Naive B cell (primary cell): ENCODE measurements around the gene C19orf25. TPM values are rescaled to one million over a fixed set of nuclear protein-coding genes. Genes with fewer than 3 reads are reported as not detected.
A peak's percentile ranks its signal among the peaks of the same experiment; 100 is the strongest.
"Not testable (repeated sequence)": the region's sequence is repeated elsewhere in the genome, so short reads cannot be mapped to it uniquely, and the experiment has no call there.

Experiments used
- ATAC-seq, 2 donors: fragments of 150-1000 bp; cut with Tn5 transposase; 2 replicates each; pipeline ENCODE4 v1.10.0; 2021; ENCODE audit warnings: low read depth in 2 of 2, mild to moderate bottlenecking in 2 of 2, moderate library complexity in 2 of 2
- DNase-seq: peaks from one replicate; pipeline ENCODE4 v3.0.0; 2022
- H3K27ac Mint-ChIP-seq, 6 donors: one replicate each; pipeline ENCODE4 v1.8.0; 2020 to 2022; ENCODE audit warnings: mild to moderate bottlenecking in 6 of 6, mixed read lengths in 6 of 6, moderate library complexity in 5 of 6, inconsistent platforms in 2 of 6
- H3K27me3 Mint-ChIP-seq, 3 donors: one replicate each; pipeline ENCODE4 v1.8.0; 2021 to 2022; ENCODE audit warnings: mixed read lengths in 3 of 3, mild to moderate bottlenecking in 1 of 3
- H3K36me3 Mint-ChIP-seq, 2 donors: one replicate each; pipeline ENCODE4 v1.8.0; 2020 to 2022; ENCODE audit warnings: mixed read lengths in 2 of 2, inconsistent platforms in 1 of 2, mild to moderate bottlenecking in 1 of 2
- H3K4me1 Mint-ChIP-seq, 3 donors: one replicate each; pipeline ENCODE4 v1.8.0; 2020 to 2022; ENCODE audit warnings: mixed read lengths in 3 of 3, inconsistent platforms in 1 of 3, mild to moderate bottlenecking in 1 of 3, moderate library complexity in 1 of 3
- H3K4me3 Mint-ChIP-seq, 8 donors: one replicate each; pipeline ENCODE4 v1.8.0; 2020 to 2022; ENCODE audit warnings: mild to moderate bottlenecking in 8 of 8, mixed read lengths in 8 of 8, moderate library complexity in 8 of 8, inconsistent platforms in 2 of 8
- H3K9me3 Mint-ChIP-seq, 7 donors: one replicate each; pipeline ENCODE4 v1.8.0; 2020 to 2022; ENCODE audit warnings: mixed read lengths in 7 of 7, mild to moderate bottlenecking in 5 of 7, inconsistent platforms in 2 of 7, moderate library complexity in 1 of 7
- polyA plus RNA-seq, 6 donors: library from polyadenylated mRNA; unstranded; fragments of 300-500 nt; fragmentation: Illumina TruSeq; gene quantifications; one replicate each; pipeline ENCODE4 v1.2.3, GENCODE V29; 2021; ENCODE audit warnings: low read depth in 6 of 6

The C19orf25 gene
- polyA plus RNA-seq, 6 donors from 2014 or later: 39.0 to 78.2 (median 46.9) TPM

DNA sequence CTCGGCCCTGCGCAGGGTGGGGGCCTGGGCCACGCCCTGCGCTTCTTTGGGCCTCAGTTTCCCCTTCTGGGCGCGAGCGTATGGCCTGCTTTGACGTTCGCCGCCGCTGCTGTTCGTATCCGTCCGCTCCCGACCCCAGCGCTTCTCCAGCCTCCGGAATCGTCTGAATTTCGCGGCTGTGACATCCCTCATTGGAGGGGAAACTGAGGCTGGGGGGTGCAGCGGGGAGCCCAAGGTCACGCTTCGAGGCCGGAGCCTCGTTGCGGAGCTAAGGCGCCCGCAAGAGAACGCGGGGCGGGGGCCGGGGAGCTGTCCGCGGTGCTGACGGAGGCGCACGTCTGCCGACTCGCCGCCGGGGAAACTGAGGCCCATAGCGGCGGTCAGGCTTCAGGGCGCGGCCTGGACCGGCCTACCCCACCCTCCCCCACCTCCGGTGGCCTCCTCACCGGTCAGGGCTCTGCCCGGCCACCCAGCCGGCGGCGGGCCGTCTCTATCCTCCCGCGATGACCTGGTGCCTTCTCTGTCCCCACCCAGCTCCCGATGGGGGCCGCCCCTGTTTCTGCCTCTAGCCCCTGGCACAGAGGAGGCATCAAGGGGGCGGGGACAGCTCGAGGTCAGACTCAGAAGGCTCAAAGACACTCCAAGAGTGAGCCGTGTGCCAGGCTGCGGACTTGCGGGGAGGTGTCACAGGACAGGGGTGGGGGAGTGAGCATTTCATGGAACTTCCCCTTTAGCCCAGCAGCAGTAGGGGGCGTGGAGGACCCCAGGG lies 32.1 kb downstream of the C19orf25 start:
- Mint-ChIP-seq H3K4me3 (peak overlapping the region; percentile 35 to 72 (median 56)), H3K9me3 (peaks cover 0 to 2% (median 0%) of the 10 kb centered on the region in 7 donors), H3K36me3 (peaks cover 0 to 15% of the 10 kb centered on the region in 2 donors), H3K4me1 (peaks cover 19 to 31% (median 27%) of the 10 kb centered on the region in 3 donors), H3K27me3 (peaks cover 15 to 50% (median 43%) of the 10 kb centered on the region in 3 donors), H3K27ac (peak overlapping the region in 2 of 6 donors; percentile 20 to 81)
- ATAC-seq (no peak), DNase-seq (no peak)

- Mint-ChIP-seq H3K4me3 (peak overlapping the region in 1 of 8 donors; percentile 73), H3K27me3 (peaks cover 15 to 42% (median 35%) of the 10 kb centered on the region in 3 donors), H3K36me3 (peaks cover 0 to 15% of the 10 kb centered on the region in 2 donors), H3K27ac (no peak overlapping the region), H3K4me1 (peaks cover 19 to 31% (median 30%) of the 10 kb centered on the region in 3 donors), H3K9me3 (peaks cover 0 to 2% (median 0%) of the 10 kb centered on the region in 7 donors)
- DNase-seq (no peak), ATAC-seq (no peak)
Observed at GRCh38 chr19:1445932-1446712, 32.9 kb downstream of the C19orf25 start.

GRCh38 chr19:1445185-1445931 lies 33.7 kb downstream of the C19orf25 start:
- peak; percentile 74 for DNase-seq
- Mint-ChIP-seq H3K36me3 (peaks cover 0 to 7% of the 10 kb centered on the region in 2 donors), H3K4me3 (peak overlapping the region; percentile 65 to 88 (median 78)), H3K9me3 (no peaks in the 10 kb centered on the region), H3K27me3 (peaks cover 7 to 34% (median 27%) of the 10 kb centered on the region in 3 donors), H3K27ac (peak overlapping the region in 1 of 6 donors; percentile 56), H3K4me1 (peaks cover 15 to 31% (median 30%) of the 10 kb centered on the region in 3 donors)
- peak; percentile 84 to 87 for ATAC-seq

- ATAC-seq (no peak), DNase-seq (no peak)
- Mint-ChIP-seq H3K27me3 (peaks cover 0 to 7% (median 0%) of the 10 kb centered on the region in 3 donors), H3K4me3 (peak overlapping the region in 5 of 8 donors; percentile 61 to 84 (median 79)), H3K9me3 (no peaks in the 10 kb centered on the region), H3K36me3 (no peaks in the 10 kb centered on the region), H3K4me1 (peaks cover 12 to 38% (median 32%) of the 10 kb centered on the region in 3 donors), H3K27ac (peak overlapping the region in 2 of 6 donors; percentile 34 to 59)
Observed at GRCh38 chr19:1441677-1442438, 37.2 kb downstream of the C19orf25 start.

DNA sequence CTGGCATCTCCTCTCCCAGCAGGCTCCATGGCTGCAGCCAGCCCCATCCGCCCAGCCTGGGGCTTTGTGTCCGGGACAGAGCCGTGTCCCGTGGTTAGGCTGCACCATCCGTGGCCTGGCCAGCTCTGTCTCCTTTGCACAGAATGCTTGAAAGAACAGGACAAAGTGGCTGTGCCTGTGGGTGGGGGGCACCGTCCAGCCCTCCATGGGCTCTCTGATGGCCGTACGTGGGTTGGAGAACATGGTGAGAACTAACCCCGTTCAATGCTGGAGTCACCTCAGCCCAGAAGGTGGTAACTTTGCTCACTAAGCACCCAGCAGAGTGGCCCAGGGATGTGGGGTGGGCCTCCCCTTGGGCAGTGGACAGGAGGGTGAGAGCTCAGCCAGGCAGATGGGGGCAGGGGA lies 38.0 kb downstream of the C19orf25 start:
- H3K27me3 Mint-ChIP-seq: peaks cover 0 to 5% (median 0%) of the 10 kb centered on the region in 3 donors
- H3K36me3 Mint-ChIP-seq: no peaks in the 10 kb centered on the region
- ATAC-seq: no peak
- peak overlapping the region in 5 of 8 donors; percentile 16 to 100 (median 99) for H3K4me3 Mint-ChIP-seq
- H3K9me3 Mint-ChIP-seq: no peaks in the 10 kb centered on the region
- H3K4me1 Mint-ChIP-seq: peaks cover 12 to 38% (median 32%) of the 10 kb centered on the region in 3 donors
- peak overlapping the region in 1 of 6 donors; percentile 99 for H3K27ac Mint-ChIP-seq
- no peak for DNase-seq

GRCh38 chr19:1440418-1440801 lies 38.6 kb downstream of the C19orf25 start:
- Mint-ChIP-seq H3K4me1 (peaks cover 12 to 36% (median 32%) of the 10 kb centered on the region in 3 donors), H3K4me3 (peak overlapping the region; percentile 42 to 100 (median 90)), H3K27ac (peak overlapping the region in 3 of 6 donors; percentile 65 to 99 (median 70)), H3K27me3 (peaks cover 0 to 2% (median 0%) of the 10 kb centered on the region in 3 donors), H3K9me3 (no peaks in the 10 kb centered on the region), H3K36me3 (no peaks in the 10 kb centered on the region)
- DNase-seq (no peak), ATAC-seq (no peak)

DNA sequence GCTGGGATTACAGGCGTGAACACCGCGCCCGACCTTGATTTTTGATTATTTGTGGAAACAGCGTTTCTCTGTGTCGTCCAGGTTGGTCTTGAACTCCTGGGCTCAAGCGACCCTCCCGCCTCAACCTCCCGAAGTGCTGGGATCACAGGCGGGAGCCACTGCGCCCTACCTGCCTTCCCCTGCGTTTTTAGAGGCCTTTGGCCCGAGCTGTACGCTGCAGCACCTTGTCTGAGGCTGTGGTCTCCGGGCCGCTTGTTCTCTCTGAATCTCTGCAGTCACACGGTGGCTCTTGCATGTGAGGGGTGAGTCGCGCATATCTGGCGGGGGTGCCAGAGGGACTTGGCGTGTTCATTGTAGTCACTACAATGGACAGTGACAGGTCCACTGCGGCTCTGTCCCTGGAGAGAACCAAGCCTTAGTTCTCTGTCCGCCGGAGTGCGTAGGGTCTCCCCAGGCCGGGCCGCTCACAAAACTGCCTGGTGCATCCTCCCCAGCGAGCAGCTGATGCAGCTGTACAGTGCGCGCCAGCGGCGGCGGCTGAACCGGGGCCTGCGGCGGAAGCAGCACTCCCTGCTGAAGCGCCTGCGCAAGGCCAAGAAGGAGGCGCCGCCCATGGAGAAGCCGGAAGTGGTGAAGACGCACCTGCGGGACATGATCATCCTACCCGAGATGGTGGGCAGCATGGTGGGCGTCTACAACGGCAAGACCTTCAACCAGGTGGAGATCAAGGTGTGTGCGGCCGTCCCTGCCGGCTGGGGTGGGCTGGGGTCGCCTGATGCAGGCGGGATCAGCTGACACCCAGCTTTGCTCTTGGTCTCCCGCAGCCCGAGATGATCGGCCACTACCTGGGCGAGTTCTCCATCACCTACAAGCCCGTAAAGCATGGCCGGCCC lies 39.2 kb downstream of the C19orf25 start:
- not testable (repeated sequence) for H3K27me3 Mint-ChIP-seq, H3K9me3 Mint-ChIP-seq, H3K36me3 Mint-ChIP-seq, ATAC-seq, DNase-seq
- Mint-ChIP-seq H3K4me1 (peaks cover 12 to 31% (median 29%) of the 10 kb centered on the region in 3 donors), H3K27ac (peak overlapping the region; percentile 56 to 99 (median 82)), H3K4me3 (peak overlapping the region; percentile 97 to 100 (median 98))

- DNase-seq: no peak
- ATAC-seq: peak in 1 of 2 donors; percentile 1
- Mint-ChIP-seq H3K36me3 (no peaks in the 10 kb centered on the region), H3K9me3 (no peaks in the 10 kb centered on the region), H3K27ac (peak overlapping the region; percentile 76 to 100 (median 94)), H3K4me1 (peaks cover 12 to 26% (median 24%) of the 10 kb centered on the region in 3 donors), H3K27me3 (no peaks in the 10 kb centered on the region), H3K4me3 (peak overlapping the region; percentile 97 to 100 (median 98))
Observed at GRCh38 chr19:1438933-1439354, 40.1 kb downstream of the C19orf25 start.

- DNase-seq (peak; percentile 95), ATAC-seq (peak; percentile 84 to 86)
- Mint-ChIP-seq H3K9me3 (no peaks in the 10 kb centered on the region), H3K27ac (peak within 1 kb of the TSS; percentile 82 to 100 (median 99)), H3K27me3 (no peaks in the 10 kb centered on the region), H3K36me3 (no peaks in the 10 kb centered on the region), H3K4me3 (peak within 1 kb of the TSS; percentile 97 to 100 (median 98)), H3K4me1 (peaks cover 12 to 26% (median 24%) of the 10 kb centered on the region in 3 donors)
Observed at GRCh38 chr19:1438035-1438932, 40.7 kb downstream of the C19orf25 start, which contains the start of gene RPS15. Gene RPS15, plus strand, starts transcription at chr19:1438396. Its CDS starts 30 bp downstream, at chr19:1438426.

- Mint-ChIP-seq H3K9me3 (no peaks in the 10 kb centered on the region), H3K27me3 (no peaks in the 10 kb centered on the region), H3K4me3 (peak overlapping the region in 5 of 8 donors; percentile 98 to 99 (median 98)), H3K36me3 (no peaks in the 10 kb centered on the region), H3K4me1 (peaks cover 12 to 26% (median 24%) of the 10 kb centered on the region in 3 donors), H3K27ac (peak overlapping the region in 3 of 6 donors; percentile 10 to 100 (median 99))
- no peak for DNase-seq
- no peak for ATAC-seq
Observed at GRCh38 chr19:1437609-1438008, 41.4 kb downstream of the C19orf25 start.
